Mucosa of descending colon (tissue), 3 donors: ENCODE results near the gene TSHZ2. TPM values are rescaled to one million over a fixed set of nuclear protein-coding genes. Genes with fewer than 3 reads are reported as not detected.

ENCODE experiments used
- ATAC-seq: fragments of 200-7000 bp; cut with Tn5 transposase; one replicate; pipeline ENCODE4 v1.9.1; 2020; ENCODE audit warnings: mild to moderate bottlenecking, moderate library complexity
- DNase-seq, 3 donors: peaks; one replicate each; pipeline ENCODE4 v3.0.0-alpha.2; 2020
- H3K36me3 ChIP-seq: fragments of 200-600 bp; one replicate; pipeline ENCODE4 v1.8.0; 2021; ENCODE audit warnings: low read depth, mild to moderate bottlenecking
- H3K4me1 ChIP-seq: fragments of 200-600 bp; one replicate; pipeline ENCODE4 v1.8.0; 2021; ENCODE audit warnings: low read depth, mild to moderate bottlenecking
- H3K4me3 ChIP-seq: fragments of 200-600 bp; one replicate; pipeline ENCODE4 v1.8.0; 2021; ENCODE audit warnings: mild to moderate bottlenecking
- H3K9me3 ChIP-seq: fragments of 200-600 bp; one replicate; pipeline ENCODE4 v1.8.0; 2021; ENCODE audit warnings: mild to moderate bottlenecking
- CTCF ChIP-seq: fragments of 200-600 bp; IDR thresholded peaks from one replicate; pipeline ENCODE4 v1.8.0; 2022; ENCODE audit warnings: antibody characterized with exemption, mild to moderate bottlenecking
- intact Hi-C, 2 donors: fragments of 100-400 bp; cut with DNase I in 1 of 2; cut with micrococcal nuclease in 1 of 2; formaldehyde crosslinking; loops; one replicate each; pipeline versions ENCODE4 v1.11.0 to v1.11.1; 2022; cut with DNase I, micrococcal nuclease
- total RNA-seq, 3 donors: library from RNA; stranded (reverse); fragmentation: NEBNext Ultra II Directional in 2 of 3; extraction: Animal tissue kit (Norgen Biotek cat#: 25700) in 2 of 3; gene quantifications; one replicate each; pipeline versions ENCODE4 v1.2.1 to v1.2.4, GENCODE V29; 2021 to 2023
- donor health status: DM: no; HTN: no; CAD: no; lungs with moderate emphysema.
- donor health status: DM: no; HTN: no; CAD: no.
- donor health status: DM: no; HTN: yes; CAD: no.

The TSHZ2 gene
- total RNA-seq, 3 donors from 2014 or later: 1.9 to 17.8 (median 3.6) TPM

DNA sequence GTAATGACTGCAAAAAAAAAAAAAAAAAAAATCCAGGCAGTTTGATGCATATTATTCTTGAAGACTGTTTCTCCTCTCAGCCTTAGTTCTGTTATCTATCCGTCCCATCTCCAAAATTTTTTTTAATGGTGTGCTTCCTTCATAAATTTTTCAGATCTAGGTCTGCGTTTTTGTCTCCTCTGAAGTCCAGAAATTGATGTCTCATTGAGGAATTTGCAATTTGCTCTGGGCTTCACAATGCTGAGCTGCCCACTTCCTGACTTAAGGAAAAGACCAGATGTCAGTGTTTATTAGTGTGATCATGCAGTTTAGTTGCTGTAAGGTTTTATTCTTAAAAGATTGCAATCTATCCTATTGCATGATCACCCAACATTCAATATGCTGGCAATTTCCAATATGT is 323.9 kb downstream of the TSHZ2 start:
- Histone ChIP-seq H3K9me3 (no peaks in the 10 kb centered on the region), H3K36me3 (no peaks in the 10 kb centered on the region), H3K4me1 (no peaks in the 10 kb centered on the region), H3K4me3 (no peak overlapping the region)
- intact Hi-C loops: no loop called here
- no peak for TF ChIP-seq CTCF
- no peak for ATAC-seq
- DNase-seq: no peak

- ATAC-seq: no peak
- no peak for DNase-seq
- no peaks in the 10 kb centered on the region for H3K4me1 ChIP-seq
- intact Hi-C loops: no loop called here
- H3K4me3 ChIP-seq: no peak overlapping the region
- TF ChIP-seq CTCF: no peak
- H3K9me3 ChIP-seq: no peaks in the 10 kb centered on the region
- no peaks in the 10 kb centered on the region for H3K36me3 ChIP-seq
Observed at GRCh38 chr20:53296451-53297153, 324.4 kb downstream of the TSHZ2 start.

DNA sequence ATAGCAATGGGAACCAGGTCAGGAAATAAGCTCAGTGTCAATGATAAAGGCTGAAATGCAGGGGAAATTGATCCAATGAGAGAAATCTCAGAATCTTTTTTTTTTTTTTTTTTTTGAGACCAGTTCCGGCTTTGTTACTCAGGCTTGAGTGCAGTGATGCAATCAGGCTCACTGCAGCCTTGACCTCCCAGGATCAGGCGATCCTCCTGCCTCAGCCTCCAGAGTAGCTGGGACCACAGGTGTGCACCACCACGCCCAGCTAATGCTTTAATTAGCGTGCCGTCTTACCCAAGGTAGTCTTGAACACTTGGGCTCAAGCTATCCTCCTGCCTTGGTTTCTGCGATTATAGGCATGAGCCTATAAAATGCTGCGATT is 325.0 kb downstream of the TSHZ2 start:
- TF ChIP-seq CTCF: no peak
- intact Hi-C loops: no loop called here
- H3K4me3 ChIP-seq: no peak overlapping the region
- ATAC-seq (no peak), DNase-seq (no peak)
- H3K4me1 ChIP-seq: no peaks in the 10 kb centered on the region
- H3K9me3 ChIP-seq: no peaks in the 10 kb centered on the region
- H3K36me3 ChIP-seq: no peaks in the 10 kb centered on the region

DNA sequence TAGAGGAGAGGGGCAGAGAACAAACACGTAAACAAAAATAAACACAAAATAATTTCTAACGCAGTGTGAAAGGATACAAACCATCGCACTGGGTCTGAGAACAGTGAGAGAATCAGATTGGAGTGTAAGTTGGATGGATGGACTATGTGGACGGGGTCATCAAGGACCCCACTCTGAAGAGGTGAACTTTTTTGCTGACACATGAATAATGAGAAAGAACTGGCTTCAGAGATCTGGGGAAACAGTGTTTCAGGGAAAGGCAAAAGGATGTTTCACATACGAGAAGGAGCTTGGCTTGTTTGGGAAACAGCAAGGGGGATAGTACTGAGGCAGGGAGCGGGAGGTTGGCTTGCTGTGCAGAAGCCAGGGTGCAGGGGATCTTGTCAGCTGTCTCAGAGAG is 326.1 kb downstream of the TSHZ2 start:
- Histone ChIP-seq H3K36me3 (no peaks in the 10 kb centered on the region), H3K4me3 (no peak overlapping the region), H3K9me3 (no peaks in the 10 kb centered on the region), H3K4me1 (no peaks in the 10 kb centered on the region)
- intact Hi-C loops: no loop called here
- no peak for DNase-seq
- ATAC-seq: no peak
- TF ChIP-seq CTCF: no peak

GRCh38 chr20:53298911-53299310 is 326.8 kb downstream of the TSHZ2 start:
- DNase-seq (no peak), ATAC-seq (peak; percentile 54)
- TF ChIP-seq CTCF: no peak
- H3K36me3 ChIP-seq: no peaks in the 10 kb centered on the region
- no peaks in the 10 kb centered on the region for H3K4me1 ChIP-seq
- H3K9me3 ChIP-seq: no peaks in the 10 kb centered on the region
- no peak overlapping the region for H3K4me3 ChIP-seq
- intact Hi-C loops: no loop called here

GRCh38 chr20:53299831-53300230 is 327.7 kb downstream of the TSHZ2 start:
- DNase-seq: no peak
- TF ChIP-seq CTCF: no peak
- Histone ChIP-seq H3K9me3 (no peaks in the 10 kb centered on the region), H3K36me3 (no peaks in the 10 kb centered on the region), H3K4me3 (no peak overlapping the region), H3K4me1 (no peaks in the 10 kb centered on the region)
- intact Hi-C loops: no loop called here
- ATAC-seq: no peak
